Stimulated activated CD8-positive, alpha-beta memory T cell treated with anti-CD3 and anti-CD28 coated beads, Interleukin-15, amount 100 ng/mL, for 24 hours (primary cell): ENCODE data around the gene FAM177B.

Experiments used
- DNase-seq: peaks from one replicate; pipeline ENCODE4 v3.0.0-alpha.2; 2020; ENCODE audit warnings: low read depth

FAM177B gene

DNA sequence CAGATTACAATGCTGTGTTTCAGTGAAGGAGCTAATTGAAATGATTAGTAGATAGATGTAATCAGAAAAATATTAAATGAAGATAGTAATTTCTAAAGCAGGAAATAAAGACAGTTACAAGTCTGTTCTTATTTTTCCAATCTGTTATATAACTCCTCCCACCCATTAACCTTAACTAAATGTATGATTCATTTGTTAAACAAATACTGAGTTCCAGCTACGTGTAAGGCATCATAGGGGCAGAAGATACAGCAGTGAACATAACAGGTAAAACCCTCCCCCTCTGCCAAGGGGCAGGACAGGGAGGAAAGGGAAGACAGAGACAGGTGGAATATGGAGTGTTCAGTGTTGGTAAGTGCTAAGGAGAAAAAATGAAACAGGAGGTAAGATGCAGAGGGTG, at the start of gene FAM177B:
Gene FAM177B (plus strand): TSS at position 231 of the 400 bp plus-strand sequence. CDS start 9,344 bp downstream, outside the sequence.
- no peak for DNase-seq

DNA sequence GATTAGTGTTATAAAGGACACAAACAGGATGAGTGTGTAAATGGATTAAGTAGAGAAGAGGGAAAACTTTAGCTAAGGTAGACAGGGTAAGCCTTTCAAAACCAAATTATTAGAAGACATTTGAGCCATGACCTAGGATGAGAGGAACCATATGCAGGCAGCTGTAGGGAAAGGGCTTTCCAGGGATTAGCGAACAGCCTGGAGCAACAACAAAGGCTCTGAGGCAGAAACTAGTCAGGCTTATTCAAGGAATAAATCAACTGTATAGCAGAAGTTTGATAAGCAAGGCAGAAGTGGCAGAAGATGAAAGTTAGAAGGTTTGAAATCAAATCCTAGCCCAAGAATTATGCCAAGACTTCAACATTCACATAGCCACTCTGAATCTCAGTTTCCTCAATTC, 46.0 kb upstream of the FAM177B start:
- DNase-seq: no peak

DNA sequence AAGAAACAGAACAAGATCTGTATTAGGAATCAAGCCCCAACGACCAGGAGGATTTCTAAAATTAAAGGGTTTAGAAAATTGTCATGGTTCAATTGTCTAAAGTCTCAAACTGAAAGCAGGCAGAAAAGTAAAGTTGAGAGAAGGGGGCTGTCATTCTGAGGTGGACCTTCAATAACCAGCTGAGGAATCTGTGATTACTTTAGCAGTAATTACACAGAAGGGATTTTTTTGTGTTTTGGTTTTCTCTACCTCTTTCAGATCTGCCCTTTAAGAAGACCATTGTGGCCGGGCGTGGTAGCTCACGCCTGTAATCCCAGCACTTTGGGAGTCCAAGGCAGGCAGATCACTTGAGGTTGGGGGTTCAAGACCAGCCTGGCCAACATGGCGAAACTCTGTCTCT, 42.1 kb upstream of the FAM177B start:
- no peak for DNase-seq

DNA sequence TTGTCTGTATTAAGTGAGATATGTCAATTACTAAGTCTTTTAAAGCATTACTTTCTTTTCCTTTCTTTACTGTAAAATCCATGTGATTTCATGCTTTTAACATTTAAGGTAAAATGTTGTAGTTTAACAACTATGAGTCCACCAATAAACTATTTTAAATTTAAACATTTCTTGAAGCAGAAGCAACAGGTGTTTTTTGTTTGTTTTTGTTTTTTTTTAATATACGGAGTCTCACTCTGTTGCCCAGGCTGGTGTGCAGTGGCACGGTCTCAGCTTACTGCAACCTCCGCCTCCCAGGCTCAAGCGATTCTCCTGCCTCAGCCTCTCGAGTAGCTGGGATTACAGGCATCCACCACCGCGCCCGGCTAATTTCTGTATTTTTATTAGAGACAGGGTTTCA, 40.3 kb upstream of the FAM177B start:
- DNase-seq: no peak

DNA sequence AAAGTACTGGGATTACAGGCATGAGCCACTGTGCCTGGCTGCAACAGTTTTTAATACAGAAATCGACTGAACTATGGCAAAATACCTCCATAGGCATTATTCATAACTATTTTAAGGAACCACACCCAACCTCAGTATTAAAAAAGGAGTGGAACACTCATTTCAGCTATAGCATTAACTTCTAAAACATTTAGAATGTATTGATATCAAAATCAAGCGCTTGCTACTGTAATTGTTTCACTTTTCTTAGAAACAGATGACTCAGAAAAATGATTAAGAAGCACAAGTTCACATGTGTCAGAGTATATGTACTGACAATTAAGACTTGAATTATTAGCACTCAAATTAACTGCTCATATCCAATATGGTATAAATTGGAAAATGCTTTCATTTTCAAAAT, 39.8 kb upstream of the FAM177B start:
- no peak for DNase-seq

DNA sequence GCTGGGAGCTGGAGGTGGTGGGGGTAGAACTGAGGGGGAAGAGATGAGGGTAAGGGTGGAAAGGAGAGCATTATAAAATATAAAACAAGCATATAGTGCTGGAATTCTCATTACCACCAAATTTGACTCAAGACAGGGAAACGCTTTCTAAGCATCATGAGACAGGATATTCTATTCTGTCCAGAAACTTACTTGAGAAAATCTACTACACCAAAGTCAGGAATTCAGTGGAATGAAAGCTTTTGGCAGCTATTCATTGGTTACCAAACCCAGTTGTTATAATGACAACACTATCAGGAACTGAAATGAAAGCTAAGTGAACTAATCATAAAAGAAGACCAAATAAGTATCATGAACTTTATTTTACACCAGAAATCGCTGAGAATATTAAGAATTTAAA, 39.2 kb upstream of the FAM177B start:
- DNase-seq: no peak

DNA sequence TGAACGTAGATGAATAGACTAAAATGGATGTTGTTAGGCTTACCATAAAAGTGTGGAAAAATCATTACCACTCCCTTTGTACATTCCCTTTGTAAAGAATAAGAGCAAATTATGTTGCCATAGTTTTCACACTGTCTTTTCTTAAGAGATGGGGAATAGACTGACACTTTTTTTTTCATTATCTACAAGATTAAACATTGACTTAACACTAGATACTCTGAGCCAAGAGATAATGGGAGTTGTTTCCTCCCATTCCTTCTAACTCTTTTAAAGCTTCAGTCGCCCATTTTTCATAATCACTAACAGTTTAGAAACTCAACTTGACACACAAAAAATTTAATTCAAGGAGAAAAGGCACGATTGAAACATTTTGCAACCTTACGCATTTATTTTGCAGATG, 34.8 kb upstream of the FAM177B start:
- DNase-seq: no peak

DNA sequence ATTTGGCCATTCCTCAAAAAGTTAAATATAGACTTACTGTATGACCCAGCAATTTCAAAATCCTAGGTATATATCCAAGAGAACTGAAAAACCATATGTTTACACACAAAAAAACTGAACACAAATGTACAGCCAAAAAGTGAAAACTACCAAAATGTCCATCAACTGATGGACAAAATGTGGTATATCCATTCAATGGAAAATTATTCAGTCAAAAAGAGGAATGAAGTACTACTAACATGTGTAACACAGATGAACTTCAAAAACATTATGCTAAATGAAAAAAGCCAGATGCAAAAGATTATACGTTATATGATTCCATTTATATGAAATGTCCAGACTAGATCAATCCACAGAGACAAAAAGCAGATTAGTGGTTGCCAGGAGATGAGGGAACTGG, 32.7 kb upstream of the FAM177B start:
- DNase-seq: no peak

DNA sequence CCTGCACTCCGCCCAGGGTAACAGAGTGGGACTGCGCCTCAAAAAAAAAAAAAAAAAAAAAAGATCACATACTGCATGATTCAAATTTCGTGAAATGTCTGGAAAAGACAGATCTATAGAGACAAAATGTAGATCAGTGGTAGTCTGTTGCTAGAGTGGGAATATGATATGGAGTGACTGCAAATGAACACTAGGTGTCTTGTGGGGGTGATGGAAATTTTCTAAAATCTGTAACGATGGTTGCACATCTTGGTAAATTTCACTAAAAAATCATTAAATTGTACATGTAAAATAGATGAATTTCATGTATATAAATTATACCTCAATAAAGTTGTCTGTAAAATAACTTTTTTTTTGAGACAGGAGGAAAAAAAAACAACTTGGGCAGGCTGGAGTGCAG, 30.2 kb upstream of the FAM177B start:
- no peak for DNase-seq

DNA sequence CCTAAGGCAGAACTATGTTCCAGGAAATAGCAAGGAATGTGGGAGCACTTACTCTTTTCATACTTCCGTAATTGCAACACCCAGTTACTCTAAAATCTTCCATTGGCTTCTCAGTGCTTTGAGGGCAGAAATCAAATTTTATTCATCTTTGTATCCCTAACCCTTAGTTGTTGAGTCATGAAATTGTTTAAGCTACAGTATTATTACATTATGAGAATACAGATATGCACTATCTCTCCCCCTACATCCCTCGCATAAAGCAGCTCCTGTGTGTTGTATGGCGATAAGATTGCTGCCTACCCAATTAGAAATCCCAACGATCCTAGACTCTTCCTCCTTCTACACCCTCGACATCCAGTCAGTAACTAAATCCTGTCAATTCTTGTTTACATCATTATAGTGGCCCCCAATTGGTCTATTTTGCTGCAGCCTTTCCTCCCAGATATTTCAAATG, 27.3 kb upstream of the FAM177B start:
- DNase-seq: no peak

DNA sequence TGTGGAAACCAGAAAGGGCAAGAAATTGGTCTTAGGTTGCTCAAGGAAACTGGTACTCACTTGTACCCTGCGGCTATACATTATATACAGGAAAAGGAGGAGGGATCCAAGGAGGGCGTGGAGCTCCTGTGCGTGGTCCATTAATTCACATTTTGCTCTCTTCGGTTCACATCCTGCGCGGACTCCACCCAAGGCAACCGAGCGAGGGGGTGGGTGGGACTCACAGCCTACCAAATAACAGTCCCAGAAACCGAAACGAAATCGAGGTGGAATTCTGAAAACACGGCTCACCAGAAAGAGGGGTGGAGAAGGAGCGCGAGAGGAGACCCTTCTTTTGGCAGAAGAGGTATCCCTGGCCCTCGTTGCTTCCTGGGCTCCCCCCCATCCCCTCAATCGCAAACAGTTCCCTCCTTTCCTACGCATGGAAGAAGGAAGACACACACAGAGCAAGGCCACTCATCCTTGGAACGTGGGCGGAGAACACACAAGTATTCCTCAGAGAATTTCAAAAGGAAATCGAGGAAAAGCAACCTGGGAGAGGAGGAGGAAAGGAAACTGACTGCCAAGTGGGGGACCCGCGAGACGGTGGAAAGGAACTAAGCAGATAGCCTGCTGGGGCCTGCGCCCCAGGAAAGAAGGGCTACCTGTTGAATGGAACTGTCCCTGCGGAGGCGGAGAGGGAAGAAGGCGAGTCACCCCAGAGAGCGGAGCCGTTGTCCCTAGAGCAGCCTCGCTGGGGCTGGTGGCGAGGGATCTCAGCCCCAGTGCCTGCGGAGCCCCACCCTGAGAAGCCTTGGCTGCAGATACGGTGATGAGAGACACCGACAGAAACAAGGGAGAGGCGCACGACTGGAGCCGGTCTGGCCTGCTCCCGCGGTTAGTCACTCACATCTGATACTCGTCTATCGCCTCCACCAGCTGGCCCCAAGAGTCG, 25.4 kb upstream of the FAM177B start:
- peak; percentile 6 for DNase-seq

DNA sequence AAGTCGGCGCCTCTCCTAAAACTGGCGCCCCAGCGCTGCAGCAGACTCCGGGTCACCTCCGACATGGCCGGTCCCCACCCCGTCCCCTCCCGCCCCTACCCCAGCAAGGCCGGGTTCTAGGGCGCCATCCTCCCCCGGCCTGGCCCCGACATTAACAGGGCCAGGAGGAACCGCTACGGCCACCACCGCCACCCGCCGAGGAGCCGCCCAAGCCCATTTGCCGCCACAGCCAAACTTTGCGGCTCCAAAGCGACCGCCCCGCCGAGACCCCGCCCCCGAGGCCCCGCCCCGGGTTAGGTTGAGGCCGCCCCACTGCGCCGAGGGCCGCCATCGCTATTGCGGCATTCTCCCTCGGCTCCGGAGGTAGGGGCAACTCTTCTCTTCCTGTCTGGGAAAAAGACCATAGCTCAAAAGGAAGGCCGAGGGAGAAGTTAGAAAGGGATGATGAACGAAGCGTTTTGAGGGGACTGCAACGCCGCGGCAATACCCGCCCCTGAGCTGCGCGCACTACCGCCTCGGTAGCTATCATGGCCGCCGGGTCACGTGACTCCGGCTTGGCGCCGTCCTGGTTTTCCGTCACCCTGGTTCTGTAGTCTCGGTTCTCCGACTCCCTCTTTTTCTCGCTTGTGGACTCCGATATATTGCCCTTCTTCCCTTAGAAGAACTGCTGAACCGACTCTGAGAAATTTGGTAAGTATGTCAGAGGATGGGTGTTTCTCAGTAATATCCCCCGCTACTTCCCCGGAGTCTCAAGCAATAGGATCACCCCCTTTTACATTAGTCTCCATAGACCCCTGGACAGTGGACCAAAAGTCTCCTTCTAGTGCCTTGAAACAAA, 24.5 kb upstream of the FAM177B start, which contains the start of the genes AIDA and BROX:
Gene AIDA (minus strand): TSS at position 239 of the 838 bp plus-strand sequence. CDS start 174 bp downstream, at position 65.
Gene BROX (plus strand): TSS at position 312 of the 838 bp plus-strand sequence. CDS start 3,136 bp downstream, outside the sequence.
- peak; percentile 94 for DNase-seq

DNA sequence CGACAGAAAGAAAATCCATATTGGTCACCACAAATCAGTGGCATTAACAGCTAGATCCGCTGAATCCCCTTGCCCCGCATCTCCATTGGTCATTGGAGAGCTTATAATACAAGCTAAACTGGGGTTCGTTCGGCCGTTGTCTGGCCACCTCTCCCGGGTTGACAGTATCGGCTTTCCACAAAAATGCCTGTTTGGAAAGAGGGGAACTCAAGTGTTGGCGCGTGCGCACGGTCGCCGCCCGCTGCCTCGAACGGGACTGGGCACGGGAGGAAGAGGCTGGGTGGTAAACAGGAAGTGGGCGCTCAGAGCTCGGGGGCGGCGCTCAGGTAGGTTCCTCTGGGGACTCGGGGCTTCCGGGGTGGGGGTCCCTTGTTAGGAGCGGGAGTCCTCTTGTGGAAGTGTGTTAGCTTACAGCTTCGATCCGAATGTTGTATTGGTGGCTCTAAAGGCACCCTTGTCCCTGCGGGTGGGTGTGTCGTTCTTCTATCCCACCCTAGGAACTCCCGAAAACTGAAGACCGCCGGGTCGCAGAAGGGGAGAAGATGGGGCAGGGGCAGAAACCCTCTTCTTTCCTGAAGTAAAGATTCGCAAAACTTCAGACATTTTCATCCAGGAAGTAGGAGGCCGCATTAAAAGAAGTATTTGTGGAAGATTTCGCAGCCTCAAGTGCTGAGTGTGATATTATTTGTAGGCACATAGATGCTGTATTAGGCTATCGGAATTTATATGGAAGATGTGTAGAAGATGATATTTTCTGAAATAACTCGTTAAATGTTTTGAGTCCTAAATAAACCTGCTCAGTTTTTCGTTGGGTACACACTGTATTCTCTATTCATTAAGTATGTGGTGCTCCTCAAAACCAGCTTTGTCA, 23.7 kb upstream of the FAM177B start:
- DNase-seq: peak; percentile 80

DNA sequence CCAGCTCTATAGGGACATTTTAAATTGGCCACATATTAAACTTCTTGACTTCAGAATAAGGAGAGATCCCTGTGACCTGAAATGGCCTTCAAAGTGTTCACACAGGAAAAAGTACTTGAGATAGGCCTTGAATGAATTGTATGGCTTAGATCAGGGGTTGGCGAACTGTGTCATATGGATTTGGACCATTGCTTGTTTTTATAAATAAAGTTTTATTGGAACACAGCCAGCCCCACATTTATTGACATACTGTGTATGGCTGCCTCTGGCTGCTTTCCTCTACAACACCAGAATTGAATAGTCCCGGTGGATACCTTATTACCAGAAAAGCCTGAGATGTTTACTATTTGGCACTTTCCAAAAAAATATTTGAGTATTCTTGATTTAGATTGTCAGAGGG, 20.6 kb upstream of the FAM177B start:
- DNase-seq: no peak

DNA sequence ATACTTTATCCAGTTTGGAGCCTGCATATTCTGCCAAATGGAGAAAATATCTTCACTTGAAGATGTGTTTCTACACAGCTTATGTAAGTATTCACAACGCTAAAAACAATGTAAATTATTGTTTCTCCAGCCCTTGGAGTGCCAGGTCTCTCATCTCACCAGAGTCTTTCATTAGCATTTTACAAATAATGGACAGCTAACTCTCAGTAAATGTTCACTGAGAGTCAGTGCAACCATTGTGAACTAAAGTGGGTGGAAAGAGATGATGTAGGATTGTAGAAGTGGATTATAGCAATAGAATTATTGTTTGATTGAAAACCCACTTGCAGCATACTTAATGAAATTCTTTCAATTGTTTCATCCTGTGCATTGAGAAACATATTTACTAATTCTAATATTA, 8.3 kb upstream of the FAM177B start:
- no peak for DNase-seq

DNA sequence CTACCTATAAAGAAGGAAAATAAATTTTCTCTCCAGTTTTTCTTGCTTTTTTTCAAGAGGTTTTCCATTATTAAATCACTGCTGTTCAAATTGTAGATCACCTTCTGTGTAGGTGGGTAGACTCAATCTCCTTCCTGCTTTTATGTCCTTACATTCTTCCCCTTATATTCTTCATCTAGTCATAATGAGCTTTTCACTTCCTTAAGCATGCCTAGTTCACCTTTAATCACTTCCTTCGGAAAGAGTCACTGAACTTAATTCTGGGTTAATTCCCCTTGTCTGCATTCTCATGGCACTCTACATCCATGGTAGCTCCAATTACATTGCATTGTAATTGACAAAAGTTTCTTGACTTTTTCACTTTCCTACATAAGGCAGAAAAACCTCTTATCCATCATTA, 6.1 kb upstream of the FAM177B start:
- DNase-seq: no peak

DNA sequence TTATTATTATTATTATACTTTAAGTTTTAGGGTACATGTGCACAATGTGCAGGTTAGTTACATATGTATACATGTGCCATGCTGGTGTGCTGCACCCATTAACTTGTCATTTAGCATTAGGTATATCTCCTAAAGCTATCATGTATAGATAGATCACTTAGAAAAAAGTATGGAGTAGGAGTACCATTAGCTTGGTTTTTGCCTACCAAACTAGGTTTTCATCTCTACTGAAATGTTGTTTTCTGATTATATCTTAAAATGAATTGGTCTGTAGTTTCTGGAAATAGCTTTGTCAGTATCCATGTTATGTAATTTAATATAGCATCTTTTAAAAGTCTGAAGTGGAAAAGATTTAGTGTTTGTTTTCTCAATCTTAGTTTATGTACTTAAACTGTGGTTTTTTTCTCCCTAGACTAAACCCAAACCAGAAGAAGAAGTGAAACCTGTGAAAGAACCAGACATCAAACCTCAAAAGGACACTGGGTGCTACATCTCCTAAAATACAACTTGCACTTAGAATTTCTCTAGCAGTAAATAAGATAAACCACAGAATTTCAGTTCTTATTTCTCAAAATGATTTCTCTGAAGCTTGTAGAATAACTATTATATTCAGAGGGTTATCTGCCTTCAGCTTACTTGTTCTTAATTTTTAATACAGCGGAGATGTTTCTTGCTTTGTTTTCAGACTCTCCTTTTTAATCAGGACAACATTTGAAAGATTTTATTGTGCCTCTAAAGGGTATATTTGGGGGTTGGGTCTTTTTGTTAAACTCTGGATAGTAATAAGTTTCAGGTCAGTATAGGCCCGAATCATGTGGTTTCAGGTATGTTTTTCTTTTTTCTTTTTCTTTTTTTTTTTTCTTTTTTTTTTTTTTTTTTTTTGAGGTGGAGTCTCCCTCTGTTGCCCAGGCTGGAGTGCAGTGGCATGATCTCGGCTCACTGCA, 4.5 kb upstream of the FAM177B start:
- no peak for DNase-seq

DNA sequence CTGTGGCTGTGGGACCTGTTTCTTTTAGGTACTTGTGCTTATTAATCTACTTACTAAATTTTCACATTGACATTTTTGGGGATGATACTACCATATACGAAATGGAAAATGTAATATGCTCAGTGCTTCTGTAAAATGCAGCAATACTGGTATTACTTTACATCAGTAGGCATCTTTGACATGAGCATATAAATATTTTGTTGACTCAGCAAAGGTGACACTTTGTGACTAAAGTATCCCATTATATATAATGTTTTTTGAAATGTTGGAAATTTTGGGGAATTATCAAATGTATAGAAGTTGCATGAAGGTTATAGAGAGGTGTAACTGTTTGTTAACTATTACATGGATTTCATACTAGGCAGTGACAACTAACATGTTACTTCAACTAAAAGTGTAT, 2.3 kb upstream of the FAM177B start:
- DNase-seq: no peak

DNA sequence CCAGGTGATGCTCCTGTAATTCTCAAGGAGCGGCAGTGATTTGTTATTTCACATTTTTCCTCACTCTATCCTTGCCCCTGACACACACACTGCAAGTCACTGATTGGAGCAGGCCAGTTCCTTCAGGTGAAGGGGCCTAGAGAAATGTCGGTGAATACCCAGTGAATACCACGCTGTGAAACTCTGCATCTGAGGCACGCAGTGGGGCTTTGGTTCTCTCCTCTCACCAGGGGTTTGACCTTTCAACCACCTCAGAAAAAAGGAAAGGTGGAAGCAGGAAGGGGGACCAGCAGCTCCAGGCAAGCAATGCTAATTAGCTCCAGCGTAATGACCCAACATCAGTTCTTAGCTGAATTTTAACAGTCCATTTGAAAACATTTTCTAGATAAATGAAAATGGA, 532 bp upstream of the FAM177B start:
- DNase-seq: no peak

DNA sequence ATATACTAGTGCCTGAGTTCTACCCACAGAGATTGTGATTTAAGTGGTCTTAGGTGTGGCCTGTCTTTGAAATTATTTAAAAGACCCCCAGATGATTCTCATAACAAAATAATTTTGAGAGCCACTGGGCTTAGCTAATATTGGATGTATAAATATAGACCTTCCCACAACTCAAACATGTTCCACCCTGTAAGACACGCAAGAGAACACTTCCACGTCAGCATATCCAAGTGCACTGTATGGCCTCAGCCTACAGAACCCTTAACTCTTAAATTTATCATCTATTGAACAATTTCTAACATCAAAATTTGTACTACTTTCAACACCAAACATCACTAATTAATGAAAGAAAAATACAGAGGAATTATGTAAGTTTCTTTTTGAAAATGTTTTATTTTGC, 2.5 kb downstream of the FAM177B start:
- no peak for DNase-seq

DNA sequence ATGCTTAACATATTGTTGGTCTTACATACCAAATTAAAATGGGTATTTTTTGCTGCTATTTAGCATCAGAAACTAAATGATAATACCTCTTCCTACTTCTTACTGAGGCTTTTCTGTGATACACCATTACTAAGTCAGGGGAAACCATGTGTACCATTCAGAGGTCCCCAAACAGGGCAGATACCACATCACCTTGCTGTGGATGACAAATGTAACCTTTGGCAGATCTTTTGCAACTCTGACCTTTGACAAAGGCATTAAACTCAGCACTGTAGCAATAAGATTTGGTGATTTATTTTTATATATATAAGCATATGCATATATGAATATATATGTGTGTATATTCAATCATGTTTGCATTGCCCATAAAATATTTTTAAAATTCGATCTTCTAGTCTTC, 2.9 kb downstream of the FAM177B start:
- DNase-seq: no peak
